RPMI7951 (cell line): Measurements from ENCODE around the gene OTUD5. TPM values are rescaled to one million over a fixed set of nuclear protein-coding genes. Genes with fewer than 3 reads are reported as not detected.
A peak's percentile ranks its signal among the peaks of the same experiment; 100 is the strongest.

Experiments used
- DNase-seq: peaks from one replicate; pipeline ENCODE4 v3.0.0-alpha.2; 2012; ENCODE audit warnings: low read depth
- total RNA-seq: library from RNA; depleted of rRNA; stranded (reverse); fragments of >200 nt; shearing (Covaris generic); gene quantifications from 2 replicates; pipeline ENCODE4 v1.2.3, GENCODE V29; 2014

The OTUD5 gene
- total RNA-seq, 1 experiment from 2014 or later = 28.7 TPM

- DNase-seq = peak; percentile 57
Measured at GRCh38 chrX:48972220-48973164, 15.1 kb upstream of the OTUD5 start.

- peak; percentile 77 for DNase-seq
Measured at GRCh38 chrX:48971249-48972219, 14.1 kb upstream of the OTUD5 start, which contains the start of gene KCND1. KCND1 (minus strand) TSS chrX:48971844; CDS start chrX:48970271, 1,573 bp downstream.

DNA sequence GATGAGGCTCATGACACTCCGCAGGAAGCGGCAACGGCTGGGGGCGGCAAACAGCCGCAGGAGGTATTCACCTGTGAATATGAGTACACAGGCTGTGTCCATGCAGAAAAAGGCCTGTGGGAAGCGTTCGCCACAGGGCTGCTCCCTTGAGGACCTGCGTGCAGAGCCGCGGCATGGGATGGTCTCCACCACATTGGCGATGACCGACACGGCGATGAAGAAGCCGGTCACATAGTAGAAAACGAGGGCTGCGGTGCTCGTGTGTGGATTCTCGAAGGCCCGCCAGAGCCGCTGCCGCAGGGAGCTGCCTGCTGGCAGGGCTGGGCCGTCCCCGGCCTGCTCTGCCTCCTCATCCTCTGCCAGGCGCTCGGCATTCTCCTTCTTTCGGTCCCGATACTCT lies 12.1 kb upstream of the OTUD5 start:
- no peak for DNase-seq

DNA sequence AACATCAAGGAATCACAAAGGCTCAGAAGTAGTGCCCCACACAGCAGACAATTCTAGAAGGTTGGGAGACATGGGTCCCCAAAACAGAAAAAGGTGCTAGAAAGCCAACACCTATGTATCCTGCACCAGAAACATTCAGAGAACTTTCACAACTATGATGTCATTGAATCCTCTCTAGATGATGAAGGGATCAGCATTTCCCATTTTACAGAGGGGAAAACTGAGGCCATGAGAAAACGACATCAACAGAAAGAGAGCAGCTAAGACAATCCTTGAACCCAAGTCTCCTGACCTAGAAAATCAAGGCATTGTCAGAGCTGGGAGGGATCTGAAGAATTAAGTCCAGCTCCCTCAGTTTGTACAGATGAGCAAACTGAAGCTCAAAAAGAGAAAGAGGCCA lies 11.0 kb upstream of the OTUD5 start:
- DNase-seq = no peak

- peak; percentile 53 for DNase-seq
Measured at GRCh38 chrX:48966796-48967579, 9.6 kb upstream of the OTUD5 start.

DNA sequence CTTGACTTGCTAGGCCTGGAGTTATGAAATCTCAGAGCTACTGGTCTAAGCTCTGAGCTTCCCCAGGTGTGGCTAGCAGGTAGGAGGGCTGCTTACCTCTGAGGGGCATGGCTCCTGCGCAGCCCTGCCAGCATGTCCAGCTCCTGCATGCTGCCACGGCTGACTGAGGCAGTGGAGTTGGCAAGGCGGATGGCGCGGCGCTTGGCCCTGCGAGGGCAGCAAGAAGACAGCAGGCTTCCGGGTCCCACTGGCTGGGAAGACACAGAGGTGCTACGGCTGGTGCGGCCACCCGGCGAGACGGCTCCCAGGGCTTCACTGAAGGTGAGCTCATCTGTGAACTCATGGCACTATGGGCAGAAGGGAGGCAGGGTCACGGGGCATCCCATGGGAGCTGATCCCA lies 8.6 kb upstream of the OTUD5 start:
- DNase-seq = no peak

DNA sequence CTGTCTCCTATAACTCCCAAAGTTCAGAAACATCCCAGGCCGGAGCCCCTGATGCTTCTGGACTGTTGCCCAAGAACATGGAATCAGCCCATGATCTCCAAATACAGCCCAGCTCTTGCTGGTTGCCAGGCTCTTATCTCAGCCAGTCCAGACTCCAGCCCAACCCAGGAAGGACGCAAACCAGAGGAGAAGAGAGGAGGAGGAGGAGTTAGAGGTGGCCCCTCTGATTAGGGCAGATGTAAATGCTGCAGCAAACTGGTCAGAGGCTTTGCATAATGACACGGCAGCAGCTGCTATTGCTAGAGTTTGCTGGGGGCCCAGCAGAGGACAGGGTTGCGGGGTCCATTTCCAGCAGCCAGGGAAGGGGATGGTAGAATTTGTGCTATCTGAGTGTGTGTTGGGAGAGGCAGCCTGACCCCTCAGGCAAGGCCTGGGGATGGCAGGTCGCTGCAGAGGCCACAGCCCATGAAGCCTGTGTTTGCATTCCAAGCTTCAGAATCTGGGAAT lies 4.2 kb upstream of the OTUD5 start:
- no peak for DNase-seq

DNA sequence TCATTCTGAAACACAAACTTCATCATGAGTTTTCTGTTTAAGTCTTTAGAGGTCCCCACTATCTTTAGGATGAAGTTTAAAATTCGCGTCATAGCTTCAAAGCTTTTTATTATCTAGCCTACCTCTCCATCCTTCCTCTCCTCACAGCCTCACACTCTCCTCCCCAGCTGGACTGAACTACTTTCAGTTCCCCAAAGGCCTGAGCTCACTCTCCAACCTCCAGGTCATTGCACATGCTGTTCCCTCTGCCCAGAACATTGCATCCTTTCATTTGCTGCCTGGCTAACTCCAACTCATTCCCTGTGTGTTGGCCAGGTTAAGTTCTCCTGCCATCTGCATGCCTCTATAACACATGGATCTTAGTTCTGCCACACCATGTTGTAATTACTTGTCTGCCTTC lies 2.9 kb upstream of the OTUD5 start:
- DNase-seq = no peak

- DNase-seq = peak; percentile 73
Measured at GRCh38 chrX:48958635-48959094, 1.3 kb upstream of the OTUD5 start.

- peak; percentile 99 for DNase-seq
Measured at GRCh38 chrX:48957827-48958634, 624 bp upstream of the OTUD5 start.

DNA sequence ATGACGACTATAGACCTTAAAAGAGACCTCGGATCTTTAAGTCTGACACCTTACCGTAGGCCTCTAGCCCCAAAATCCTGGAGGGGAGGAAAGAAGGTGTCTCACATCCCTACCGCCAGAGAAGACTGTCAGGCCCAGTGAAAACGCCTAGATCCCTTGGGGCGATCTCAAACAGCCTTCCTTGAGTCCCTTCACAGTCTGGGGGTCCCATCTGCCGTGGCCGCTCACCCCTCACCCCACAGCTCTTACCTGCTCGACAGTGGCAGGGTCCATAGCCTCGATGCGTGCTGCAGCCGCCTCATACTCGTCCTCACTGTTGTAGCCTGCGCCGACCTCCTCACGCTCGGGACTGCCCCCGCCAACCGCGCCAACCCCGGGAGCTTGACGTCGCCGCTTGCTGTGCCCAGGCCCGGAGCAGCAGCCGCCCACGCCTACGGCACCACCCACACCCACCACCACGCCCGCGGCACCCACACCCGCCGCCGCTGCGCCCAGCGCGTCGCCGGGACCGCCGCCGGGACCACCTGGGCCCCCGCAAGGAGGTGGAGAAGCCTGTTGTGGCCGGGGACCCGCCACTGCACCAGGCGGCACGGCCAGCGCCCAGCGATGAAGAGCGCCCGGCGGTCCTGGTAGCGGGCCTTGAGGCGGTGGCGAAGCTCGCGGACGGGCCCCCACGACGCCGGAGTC lies 536 bp downstream of the OTUD5 start:
- peak; percentile 16 for DNase-seq

DNA sequence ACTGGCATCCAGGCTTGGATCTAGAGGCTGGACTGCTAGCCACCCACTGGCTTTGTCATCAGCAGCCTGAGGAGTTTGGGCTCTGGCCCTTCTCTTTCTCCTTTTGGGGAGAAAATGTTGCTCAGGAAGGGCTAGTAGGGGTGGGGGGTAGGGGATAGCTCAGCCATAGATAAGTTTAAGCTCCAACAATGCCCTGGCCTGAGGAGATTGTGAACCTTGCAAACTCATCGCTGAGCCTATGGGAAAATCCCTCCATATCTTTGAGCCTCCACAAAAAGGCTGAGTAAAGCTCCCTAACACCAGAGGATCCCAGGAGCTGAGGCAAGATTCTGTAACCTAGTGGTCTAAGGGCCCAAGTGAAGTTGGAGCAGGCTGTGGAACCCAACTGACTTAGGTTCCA lies 8.8 kb downstream of the OTUD5 start:
- no peak for DNase-seq

- peak; percentile 50 for DNase-seq
Measured at GRCh38 chrX:48945517-48946348, 11.7 kb downstream of the OTUD5 start.

DNA sequence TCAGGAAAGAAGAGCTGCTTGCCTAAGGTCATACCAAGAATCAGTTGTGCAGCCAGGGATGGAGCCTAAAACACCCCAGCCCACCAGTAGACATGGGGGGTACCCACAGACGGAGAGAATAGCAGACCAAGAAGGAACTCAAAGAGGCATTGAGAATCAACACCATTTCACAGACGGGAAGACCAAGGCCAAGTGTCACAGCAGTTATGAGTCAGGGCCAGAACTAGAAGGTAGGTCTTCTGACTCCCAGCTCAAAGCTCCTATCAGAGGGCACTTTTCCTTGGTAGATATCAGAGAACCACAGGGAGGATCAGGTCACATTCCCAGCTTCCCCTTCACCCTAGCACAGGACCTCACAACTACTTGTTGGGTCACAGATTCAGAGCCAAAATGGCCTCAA lies 14.5 kb downstream of the OTUD5 start:
- no peak for DNase-seq

DNA sequence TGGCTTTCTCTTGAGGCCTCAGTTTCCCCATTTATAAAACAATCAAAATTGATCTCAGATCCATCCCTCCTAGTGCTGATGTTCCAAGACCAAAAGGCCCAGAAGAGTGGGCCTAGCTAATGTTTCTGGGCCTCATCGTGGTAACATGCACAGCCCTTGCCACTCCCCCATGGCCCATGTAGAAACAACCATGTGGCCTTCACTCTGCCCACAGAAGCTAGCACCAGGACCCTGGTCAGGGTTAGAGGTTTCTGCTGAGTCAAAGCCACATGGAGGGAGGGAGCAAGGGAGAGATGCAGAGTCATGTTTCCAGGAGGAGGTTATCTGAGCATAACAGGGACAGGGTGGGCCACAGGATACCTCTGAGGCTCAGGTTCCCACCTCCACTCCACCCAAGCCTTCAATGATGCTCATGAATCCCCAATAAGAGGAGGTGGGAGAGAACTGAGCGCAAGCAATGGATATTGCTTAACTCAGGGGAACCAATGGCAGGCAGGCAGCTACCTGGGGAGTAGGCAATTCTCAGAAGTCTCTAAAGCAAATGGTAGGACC lies 16.9 kb downstream of the OTUD5 start:
- no peak for DNase-seq

DNA sequence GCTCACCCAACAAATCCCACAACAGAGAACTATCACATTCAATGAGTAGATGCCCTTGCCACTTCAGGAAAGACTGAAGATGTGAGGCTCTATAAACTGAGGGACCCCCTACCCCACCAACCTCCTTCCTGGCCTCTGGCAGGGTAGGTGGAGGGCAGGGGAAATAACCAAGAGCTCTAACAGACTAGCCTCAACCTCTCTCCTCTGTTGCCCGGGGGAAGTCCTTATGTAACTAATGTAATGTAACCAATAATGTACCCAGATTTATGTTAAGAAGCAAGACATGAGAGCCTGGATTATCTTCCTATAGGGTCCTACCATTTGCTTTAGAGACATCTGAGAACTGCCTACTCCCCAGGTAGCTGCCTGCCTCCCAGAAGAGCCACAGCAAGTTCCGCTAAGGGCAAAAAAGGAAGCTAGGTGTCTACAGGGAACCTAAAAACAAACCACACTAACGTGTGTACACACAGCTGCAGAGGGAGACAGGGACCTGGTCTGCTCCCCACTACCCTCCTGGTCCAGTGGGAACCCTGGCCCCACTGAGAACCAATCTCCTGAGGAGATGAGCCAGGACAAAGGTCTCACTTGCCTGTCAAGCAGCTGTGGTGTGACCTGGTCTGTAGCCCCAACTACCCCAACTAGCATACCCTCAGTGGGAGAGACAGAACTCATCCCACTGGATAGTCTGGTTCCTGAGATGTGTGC lies 17.7 kb downstream of the OTUD5 start:
- DNase-seq = no peak

DNA sequence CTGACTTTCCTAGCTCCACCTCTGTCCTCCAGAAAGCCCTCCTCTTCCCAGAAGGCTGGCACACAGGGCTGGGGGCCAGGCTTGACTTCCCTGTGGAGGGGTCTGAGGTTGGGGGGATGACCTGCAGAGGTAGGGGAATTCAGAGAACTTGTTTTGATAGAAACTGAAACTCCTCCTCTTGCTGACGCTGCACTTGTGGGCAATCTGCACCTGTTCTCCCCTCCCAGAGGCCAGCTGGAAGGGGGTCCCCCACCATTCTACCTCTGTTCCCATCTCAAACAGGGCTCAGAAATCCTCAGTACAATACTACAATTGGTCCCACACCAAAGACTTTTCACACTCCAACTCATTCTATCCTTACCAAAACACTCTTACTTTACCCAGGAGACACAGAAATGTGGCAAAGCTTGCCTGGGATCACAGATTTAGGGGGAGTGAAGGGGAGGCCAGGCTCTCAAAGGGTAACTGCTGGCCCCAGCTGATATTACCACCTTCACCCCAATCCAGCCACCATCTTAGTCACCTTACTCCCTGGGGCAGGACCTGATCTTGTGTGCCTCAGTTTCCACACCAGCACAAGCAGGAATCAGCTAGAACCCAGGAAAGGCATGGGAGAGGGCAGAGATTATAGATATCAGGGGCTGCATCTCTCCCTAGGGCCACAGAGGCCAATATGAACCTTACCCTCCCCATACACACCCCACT lies 18.5 kb downstream of the OTUD5 start:
- DNase-seq = no peak
